NCI-H2227 treated with DMSO at 0.1 percent for 48 hours (cell line): Measurements from ENCODE around the gene ILDR1.

Experiments used
- DNase-seq: peaks from one replicate; lab custom pipeline; 2025; lab: John Stamatoyannopoulos, UW

Gene ILDR1

GRCh38 chr3:122014741-122015140 lies 7.3 kb downstream of the ILDR1 start:
- DNase-seq = no peak

- DNase-seq = no peak
Measured at GRCh38 chr3:122013448-122013925, 8.6 kb downstream of the ILDR1 start.

GRCh38 chr3:122012821-122013220 lies 9.2 kb downstream of the ILDR1 start:
- no peak for DNase-seq

GRCh38 chr3:122011396-122011795 lies 10.7 kb downstream of the ILDR1 start:
- DNase-seq = no peak

GRCh38 chr3:122010506-122010905 lies 11.5 kb downstream of the ILDR1 start:
- no peak for DNase-seq

GRCh38 chr3:122008166-122008565 lies 13.9 kb downstream of the ILDR1 start:
- DNase-seq = no peak

- DNase-seq = no peak
Measured at GRCh38 chr3:122006267-122006666, 15.8 kb downstream of the ILDR1 start.

GRCh38 chr3:122004991-122005565 lies 17.0 kb downstream of the ILDR1 start:
- no peak for DNase-seq

- DNase-seq = no peak
Measured at GRCh38 chr3:122004107-122004506, 17.9 kb downstream of the ILDR1 start.

- no peak for DNase-seq
Measured at GRCh38 chr3:122003606-122004005, 18.4 kb downstream of the ILDR1 start.

GRCh38 chr3:122003112-122003511 lies 18.9 kb downstream of the ILDR1 start:
- DNase-seq = no peak

- no peak for DNase-seq
Measured at GRCh38 chr3:122002611-122003010, 19.4 kb downstream of the ILDR1 start.

- DNase-seq = no peak
Measured at GRCh38 chr3:122001892-122002291, 20.2 kb downstream of the ILDR1 start.

- no peak for DNase-seq
Measured at GRCh38 chr3:122000936-122001605, 21.0 kb downstream of the ILDR1 start.

- no peak for DNase-seq
Measured at GRCh38 chr3:121999931-122000330, 22.1 kb downstream of the ILDR1 start.

GRCh38 chr3:121998611-121999473 lies 23.2 kb downstream of the ILDR1 start:
- DNase-seq = no peak

GRCh38 chr3:121998030-121998580 lies 23.9 kb downstream of the ILDR1 start:
- no peak for DNase-seq

GRCh38 chr3:121997372-121997771 lies 24.7 kb downstream of the ILDR1 start:
- DNase-seq = no peak

GRCh38 chr3:121996441-121996840 lies 25.6 kb downstream of the ILDR1 start:
- DNase-seq = no peak

GRCh38 chr3:121995161-121996137 lies 26.6 kb downstream of the ILDR1 start:
- no peak for DNase-seq

GRCh38 chr3:121994551-121994950 lies 27.5 kb downstream of the ILDR1 start:
- DNase-seq = no peak
